HuH-7 (cell line): ENCODE data around the gene WNT1.

Experiments
- DNase-seq: peaks from one replicate; pipeline ENCODE4 v3.0.0; 2011; ENCODE audit warnings: low spot score

WNT1 gene

DNA sequence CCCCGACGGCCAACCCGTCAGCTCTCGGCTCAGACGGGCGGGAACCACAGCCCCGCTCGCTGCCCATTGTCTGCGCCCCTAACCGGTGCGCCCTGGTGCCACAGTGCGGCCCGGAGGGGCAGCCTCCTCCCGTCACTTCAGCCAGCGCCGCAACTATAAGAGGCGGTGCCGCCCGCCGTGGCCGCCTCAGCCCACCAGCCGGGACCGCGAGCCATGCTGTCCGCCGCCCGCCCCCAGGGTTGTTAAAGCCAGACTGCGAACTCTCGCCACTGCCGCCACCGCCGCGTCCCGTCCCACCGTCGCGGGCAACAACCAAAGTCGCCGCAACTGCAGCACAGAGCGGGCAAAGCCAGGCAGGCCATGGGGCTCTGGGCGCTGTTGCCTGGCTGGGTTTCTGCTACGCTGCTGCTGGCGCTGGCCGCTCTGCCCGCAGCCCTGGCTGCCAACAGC, at the start of gene WNT1:
Gene WNT1 (plus strand): TSS at position 32 of the 450 bp plus-strand sequence. CDS start 329 bp downstream, at position 361.
- peak; percentile 43 for DNase-seq

GRCh38 chr12:48929551-48929950, 48.6 kb upstream of the WNT1 start:
- DNase-seq: no peak

GRCh38 chr12:48930475-48930874, 47.6 kb upstream of the WNT1 start:
- DNase-seq: no peak

DNA sequence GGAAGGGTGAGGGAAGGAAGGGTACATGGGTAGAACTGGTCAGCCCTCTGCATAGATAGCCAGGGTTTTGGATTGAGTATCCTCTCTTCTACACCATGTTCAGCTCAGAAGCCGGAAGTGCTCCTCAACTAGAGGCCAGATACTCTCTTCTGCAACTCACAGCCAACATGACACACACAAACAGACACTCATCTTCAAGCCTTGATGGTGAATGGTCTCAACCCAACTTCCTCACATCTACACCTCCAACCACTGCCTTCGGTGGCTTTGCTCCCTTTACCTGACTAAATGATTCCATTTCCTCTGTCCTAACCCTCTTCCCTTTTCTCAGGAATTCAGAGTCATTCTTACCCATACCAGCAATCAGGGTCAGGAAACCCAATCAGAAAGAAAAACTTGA, 45.2 kb upstream of the WNT1 start:
- no peak for DNase-seq

GRCh38 chr12:48933664-48934311, 44.3 kb upstream of the WNT1 start:
- no peak for DNase-seq

- no peak for DNase-seq
Measured at GRCh38 chr12:48934312-48934706, 43.8 kb upstream of the WNT1 start.

GRCh38 chr12:48936379-48936979, 41.6 kb upstream of the WNT1 start:
- peak; percentile 85 for DNase-seq

- no peak for DNase-seq
Measured at GRCh38 chr12:48937170-48937569, 41.0 kb upstream of the WNT1 start.

DNA sequence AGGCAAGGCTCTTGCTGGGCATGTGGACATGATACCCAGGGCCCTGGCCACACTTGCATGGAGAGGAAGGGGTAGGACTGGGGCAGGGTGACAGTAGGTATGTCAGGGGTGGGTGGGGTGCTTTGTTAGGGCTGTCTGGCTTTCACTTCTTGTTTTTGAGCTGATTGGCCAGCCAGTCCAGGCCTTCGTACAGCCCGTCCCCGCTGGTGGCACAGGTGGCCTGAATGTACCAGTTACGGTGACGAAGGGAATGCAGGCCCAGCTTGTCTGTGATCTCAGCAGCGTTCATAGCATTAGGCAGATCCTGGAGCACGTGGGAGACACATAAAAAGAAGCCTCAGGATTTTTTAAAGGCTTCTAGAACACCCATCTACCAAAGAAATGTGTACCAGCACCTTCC, 39.3 kb upstream of the WNT1 start:
- no peak for DNase-seq

DNA sequence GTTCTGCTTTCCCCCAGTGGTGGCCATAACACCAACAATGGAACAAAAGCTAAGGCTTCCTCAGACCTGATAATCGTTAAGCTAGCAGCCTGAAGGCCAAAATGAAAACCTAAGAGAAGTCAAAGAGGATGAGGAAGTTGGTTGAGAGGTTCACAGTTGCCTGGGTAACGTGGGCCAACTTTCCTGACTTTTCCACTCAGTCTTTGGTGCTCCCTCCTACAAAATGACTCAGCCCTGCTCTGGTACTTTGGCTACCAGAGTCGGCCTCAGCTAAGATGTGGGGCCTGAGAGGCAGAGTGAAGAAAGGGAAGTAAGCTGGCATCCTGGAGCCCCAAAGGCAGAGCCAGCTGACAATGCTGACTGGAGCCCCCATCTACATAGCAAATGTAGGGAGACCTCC, 37.9 kb upstream of the WNT1 start:
- no peak for DNase-seq

DNA sequence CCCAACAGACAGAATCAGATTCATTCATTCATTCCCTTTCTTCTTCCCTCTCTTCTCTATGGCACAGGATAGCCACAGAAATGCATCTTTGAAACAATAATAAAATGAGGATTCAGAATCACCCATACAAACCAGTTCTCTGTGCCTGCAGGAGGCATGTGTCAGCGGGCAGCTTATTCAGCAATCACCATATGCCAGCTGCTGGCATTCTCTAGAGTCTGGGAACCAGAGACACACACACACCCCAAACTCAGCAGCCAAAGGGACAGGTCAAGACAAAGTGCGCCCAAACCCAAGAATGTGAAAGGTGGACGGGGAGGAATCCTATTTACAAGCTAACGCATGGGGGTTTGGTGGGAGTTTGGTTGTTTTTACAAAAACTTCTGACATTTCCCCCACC, 34.9 kb upstream of the WNT1 start:
- DNase-seq: no peak

DNA sequence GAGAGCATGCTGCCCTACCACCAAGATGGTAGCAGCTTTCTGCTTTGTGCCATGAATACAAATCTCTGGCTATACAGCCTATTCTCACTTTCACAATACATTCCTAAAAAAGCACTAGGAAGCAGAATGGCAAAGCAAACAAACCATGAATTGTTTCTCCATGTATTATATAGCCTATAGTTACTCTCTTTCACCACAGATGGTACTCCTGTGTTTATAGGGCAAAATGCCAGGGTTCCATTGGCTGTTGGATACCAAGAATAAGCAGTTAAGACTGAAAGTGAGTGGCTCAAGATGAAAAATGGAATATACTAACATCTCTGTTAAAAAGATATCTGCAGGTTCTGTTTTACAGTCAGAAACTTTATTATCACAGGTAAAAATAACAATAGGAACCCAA, 31.9 kb upstream of the WNT1 start:
- DNase-seq: no peak

- DNase-seq: no peak
Measured at GRCh38 chr12:48946943-48947342, 31.2 kb upstream of the WNT1 start.

GRCh38 chr12:48947727-48948126, 30.4 kb upstream of the WNT1 start:
- no peak for DNase-seq

DNA sequence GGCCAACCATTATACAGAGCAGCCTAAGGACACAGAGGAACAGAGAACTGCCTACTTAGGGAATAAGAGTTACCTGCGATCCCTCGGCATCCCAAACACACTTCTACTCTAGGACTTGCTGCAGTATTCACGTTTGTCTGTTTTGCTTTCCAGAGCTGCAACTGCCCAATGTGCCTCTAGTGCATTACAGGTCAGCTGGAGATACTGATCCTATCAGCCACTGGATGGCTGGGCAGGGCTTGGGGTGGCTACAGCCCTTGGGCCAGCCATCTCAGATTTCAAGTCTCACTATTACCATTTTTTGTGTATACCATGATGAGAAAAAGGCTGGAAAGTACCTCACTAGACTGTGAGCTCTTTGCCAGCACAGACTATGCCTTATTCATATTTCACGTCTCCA, 25.4 kb upstream of the WNT1 start:
- DNase-seq: no peak

DNA sequence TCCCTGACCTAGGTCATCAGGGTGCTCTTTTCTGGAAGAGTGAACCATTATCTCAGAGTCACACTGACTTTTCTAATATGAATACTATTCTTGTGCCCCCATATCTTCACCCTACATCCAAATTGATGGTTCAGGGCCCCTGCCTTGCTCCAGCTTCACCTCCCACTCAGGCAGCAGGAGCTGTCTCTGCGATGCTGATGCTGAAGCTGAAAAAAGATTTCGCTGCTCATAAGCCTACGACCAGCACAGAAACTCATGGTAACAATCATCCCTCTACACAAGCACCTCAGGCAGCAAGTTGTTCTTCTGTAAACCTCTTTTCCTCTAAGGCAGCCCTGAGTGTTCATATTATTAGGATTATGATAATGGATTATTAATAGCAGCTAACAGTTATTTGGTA, 24.1 kb upstream of the WNT1 start:
- DNase-seq: no peak

GRCh38 chr12:48954841-48955501, 23.2 kb upstream of the WNT1 start:
- DNase-seq: no peak

DNA sequence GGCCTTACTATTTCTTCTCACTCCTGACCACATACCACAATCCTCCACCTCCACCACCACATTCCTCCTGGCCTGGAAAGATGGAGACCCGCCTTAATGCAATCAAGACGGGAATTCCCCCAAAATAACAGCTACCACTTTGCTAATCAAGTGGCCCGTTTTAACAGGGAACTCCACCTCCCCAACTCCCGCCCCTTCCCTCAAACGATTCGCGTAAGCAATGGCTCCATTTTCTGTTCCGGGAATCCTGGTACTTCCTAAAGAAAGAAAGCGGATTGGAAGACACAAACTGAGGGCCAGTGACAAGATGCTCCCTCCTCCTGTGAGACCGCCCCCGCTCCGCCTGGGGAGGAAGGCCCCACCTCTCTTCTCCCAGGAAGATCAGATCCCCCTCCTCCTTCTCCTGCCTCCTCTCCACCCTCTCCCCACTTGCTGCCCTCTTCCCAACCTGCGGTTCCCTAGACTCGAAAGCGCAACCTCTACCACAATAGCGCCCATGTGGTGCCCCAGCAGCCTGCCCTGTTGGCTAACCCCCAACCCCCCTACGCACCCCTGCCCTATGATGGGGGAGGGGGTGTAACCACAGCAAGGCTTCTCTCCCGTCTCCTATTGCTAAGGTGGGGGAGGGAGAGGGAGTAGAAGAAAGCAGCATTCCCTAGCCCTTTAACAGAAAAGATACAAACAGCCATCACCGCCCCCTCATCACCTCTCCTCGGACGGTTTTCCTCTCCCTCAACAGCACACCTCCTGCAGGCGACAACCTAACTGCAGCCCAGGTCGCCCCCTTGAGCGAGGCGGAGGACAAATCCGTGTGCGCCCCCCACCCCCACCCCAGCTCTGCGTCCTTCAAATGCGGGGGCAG, 21.6 kb upstream of the WNT1 start:
- DNase-seq: peak; percentile 76

- DNase-seq: peak; percentile 98
Measured at GRCh38 chr12:48957141-48958048, 20.7 kb upstream of the WNT1 start, which contains the start of gene ARF3. TSS of gene ARF3 (minus strand) at chr12:48957487. CDS start at chr12:48941095, 16,392 bp downstream.

DNA sequence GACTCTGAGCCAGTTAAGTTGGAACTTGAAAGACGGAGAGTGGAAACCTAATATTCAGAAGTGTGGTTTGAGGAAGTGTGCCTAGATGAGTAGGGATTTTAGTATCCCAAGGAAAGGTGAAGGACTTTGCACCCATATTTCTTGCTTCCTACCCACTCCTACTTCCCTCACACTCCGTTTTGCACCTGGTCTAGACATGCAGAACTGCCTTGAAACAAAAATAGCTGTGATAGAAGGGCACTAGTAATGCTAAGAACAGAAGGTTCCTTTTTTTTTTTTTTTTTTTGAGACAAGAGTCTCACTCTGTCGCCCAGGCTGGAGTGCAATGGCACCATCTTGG, 20.1 kb upstream of the WNT1 start:
- DNase-seq: no peak

GRCh38 chr12:48960834-48961233, 17.3 kb upstream of the WNT1 start:
- no peak for DNase-seq
